NCI-H2107 (cell line): ENCODE data around the gene ANO4.
"Not testable (repeated sequence)": the region's sequence is repeated elsewhere in the genome, so short reads cannot be mapped to it uniquely, and the experiment has no call there.

Source experiments
- DNase-seq: peaks from one replicate; lab custom pipeline; 2025; lab: John Stamatoyannopoulos, UW

Gene ANO4

GRCh38 chr12:101089271-101089670, 294.7 kb downstream of the ANO4 start:
- DNase-seq: no peak

- DNase-seq: not testable (repeated sequence)
Observed at GRCh38 chr12:101090222-101090621, 295.6 kb downstream of the ANO4 start.

GRCh38 chr12:101097829-101098580, 303.4 kb downstream of the ANO4 start:
- no peak for DNase-seq

- DNase-seq: no peak
Observed at GRCh38 chr12:101107032-101107763, 312.6 kb downstream of the ANO4 start.

- DNase-seq: no peak
Observed at GRCh38 chr12:101108130-101108529, 313.6 kb downstream of the ANO4 start.

- no peak for DNase-seq
Observed at GRCh38 chr12:101110866-101111265, 316.3 kb downstream of the ANO4 start.

GRCh38 chr12:101111441-101111840, 316.9 kb downstream of the ANO4 start:
- no peak for DNase-seq

- no peak for DNase-seq
Observed at GRCh38 chr12:101115326-101115725, 320.8 kb downstream of the ANO4 start.

GRCh38 chr12:101116911-101117310, 322.3 kb downstream of the ANO4 start:
- no peak for DNase-seq

GRCh38 chr12:101117842-101118241, 323.3 kb downstream of the ANO4 start:
- DNase-seq: no peak

GRCh38 chr12:101127521-101128219, 333.1 kb downstream of the ANO4 start:
- DNase-seq: no peak

- DNase-seq: not testable (repeated sequence)
Observed at GRCh38 chr12:101145777-101146431, 351.3 kb downstream of the ANO4 start.

GRCh38 chr12:101165319-101165718, 370.7 kb downstream of the ANO4 start:
- DNase-seq: no peak

GRCh38 chr12:101166866-101167265, 372.3 kb downstream of the ANO4 start:
- DNase-seq: no peak

- DNase-seq: no peak
Observed at GRCh38 chr12:101168001-101168400, 373.4 kb downstream of the ANO4 start.

GRCh38 chr12:101172316-101172715, 377.7 kb downstream of the ANO4 start:
- DNase-seq: no peak

GRCh38 chr12:101173197-101173749, 378.7 kb downstream of the ANO4 start:
- DNase-seq: no peak

- no peak for DNase-seq
Observed at GRCh38 chr12:101174541-101174940, 380.0 kb downstream of the ANO4 start.
